Type B pancreatic cell (in vitro differentiated cells): ENCODE measurements around the gene PRKCZ. TPM values are rescaled to one million over a fixed set of nuclear protein-coding genes. Genes with fewer than 3 reads are reported as not detected.

ENCODE experiments used
- DNase-seq: peaks from one replicate; pipeline ENCODE4 v3.0.0; 2021; ENCODE audit warnings: mixed read lengths; ENCODE audit not compliant: unreplicated experiment; ENCODE audit errors: extremely low spot score
- H3K27ac Mint-ChIP-seq: 2 replicates; pipeline ENCODE4 v1.8.0; 2021; ENCODE audit warnings: mild to moderate bottlenecking, mixed read lengths
- H3K27me3 Mint-ChIP-seq: 2 replicates; pipeline ENCODE4 v1.8.0; 2021; ENCODE audit warnings: mixed read lengths
- H3K36me3 Mint-ChIP-seq: 2 replicates; pipeline ENCODE4 v1.8.0; 2021; ENCODE audit warnings: mixed read lengths
- H3K4me1 Mint-ChIP-seq: one replicate; pipeline ENCODE4 v1.8.0; 2021; ENCODE audit warnings: mixed read lengths; ENCODE audit not compliant: unreplicated experiment
- H3K4me3 Mint-ChIP-seq: 2 replicates; pipeline ENCODE4 v1.8.0; 2021; ENCODE audit warnings: mild to moderate bottlenecking, mixed read lengths
- H3K9me3 Mint-ChIP-seq: 2 replicates; pipeline ENCODE4 v1.8.0; 2021; ENCODE audit warnings: mixed read lengths
- total RNA-seq: library from RNA; stranded (reverse); gene quantifications from 2 replicates; pipeline ENCODE4 v1.2.1, GENCODE V29; 2021; ENCODE audit warnings: low replicate concordance
- TF ChIP-seq, protein P1 (sequence below): fragments of 200-600 bp; sonication (generic); conservative IDR thresholded peaks from 2 replicates; pipeline ENCODE4 v1.5.0; 2021; ENCODE audit warnings: antibody characterized with exemption, mild to moderate bottlenecking

Gene PRKCZ
- total RNA-seq, 1 donor from 2014 or later, result 33.2 TPM

DNA sequence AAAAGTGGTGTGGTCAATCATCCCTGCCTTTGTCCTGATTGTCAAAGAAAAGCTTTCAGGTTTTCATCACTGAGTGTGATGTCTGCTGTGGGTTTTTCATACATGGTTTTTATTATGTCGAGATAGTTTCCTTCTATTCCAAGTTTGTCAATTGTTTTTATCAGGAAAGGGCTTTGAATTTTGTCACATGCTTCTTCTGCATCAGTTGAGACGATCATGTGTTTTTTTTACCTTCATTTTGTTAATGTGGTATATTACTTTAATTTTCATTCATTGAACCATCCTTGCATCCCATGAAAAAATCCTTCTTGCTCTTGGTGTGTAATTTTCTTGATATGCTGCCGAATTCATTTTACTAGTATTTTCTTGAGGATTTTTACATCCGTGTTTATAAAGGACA lies 15.5 kb downstream of the PRKCZ start:
- Mint-ChIP-seq H3K4me3 (no peak overlapping the region), H3K9me3 (peaks cover 10% of the 10 kb centered on the region), H3K36me3 (peaks cover 14% of the 10 kb centered on the region), H3K27ac (no peak overlapping the region), H3K4me1 (no peaks in the 10 kb centered on the region), H3K27me3 (no peaks in the 10 kb centered on the region)
- TF ChIP-seq, protein P1, sequence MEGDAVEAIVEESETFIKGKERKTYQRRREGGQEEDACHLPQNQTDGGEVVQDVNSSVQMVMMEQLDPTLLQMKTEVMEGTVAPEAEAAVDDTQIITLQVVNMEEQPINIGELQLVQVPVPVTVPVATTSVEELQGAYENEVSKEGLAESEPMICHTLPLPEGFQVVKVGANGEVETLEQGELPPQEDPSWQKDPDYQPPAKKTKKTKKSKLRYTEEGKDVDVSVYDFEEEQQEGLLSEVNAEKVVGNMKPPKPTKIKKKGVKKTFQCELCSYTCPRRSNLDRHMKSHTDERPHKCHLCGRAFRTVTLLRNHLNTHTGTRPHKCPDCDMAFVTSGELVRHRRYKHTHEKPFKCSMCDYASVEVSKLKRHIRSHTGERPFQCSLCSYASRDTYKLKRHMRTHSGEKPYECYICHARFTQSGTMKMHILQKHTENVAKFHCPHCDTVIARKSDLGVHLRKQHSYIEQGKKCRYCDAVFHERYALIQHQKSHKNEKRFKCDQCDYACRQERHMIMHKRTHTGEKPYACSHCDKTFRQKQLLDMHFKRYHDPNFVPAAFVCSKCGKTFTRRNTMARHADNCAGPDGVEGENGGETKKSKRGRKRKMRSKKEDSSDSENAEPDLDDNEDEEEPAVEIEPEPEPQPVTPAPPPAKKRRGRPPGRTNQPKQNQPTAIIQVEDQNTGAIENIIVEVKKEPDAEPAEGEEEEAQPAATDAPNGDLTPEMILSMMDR, result no peak
- no peak for DNase-seq

DNA sequence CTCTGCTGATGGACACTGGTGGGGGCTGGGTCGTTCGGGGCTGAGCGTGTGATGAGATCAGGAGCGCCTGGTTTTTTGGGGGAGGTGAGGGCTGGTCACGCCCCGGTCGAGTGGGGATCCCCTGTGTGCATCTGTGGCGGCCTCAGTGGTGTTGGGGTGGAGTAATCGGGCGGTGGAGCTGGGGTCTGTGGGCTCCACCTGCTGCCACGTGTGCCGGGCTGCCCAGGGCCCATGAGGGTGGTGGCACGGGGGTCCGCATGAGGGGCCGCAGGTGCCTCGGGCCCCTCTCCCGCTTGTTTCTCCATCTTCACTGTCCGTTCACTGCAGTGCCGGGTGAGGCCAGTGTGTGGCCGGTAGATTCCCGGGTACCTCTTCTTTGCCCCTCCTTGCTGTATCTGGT lies 17.2 kb downstream of the PRKCZ start:
- no peaks in the 10 kb centered on the region for H3K27me3 Mint-ChIP-seq
- peaks cover 10% of the 10 kb centered on the region for H3K9me3 Mint-ChIP-seq
- no peak overlapping the region for H3K4me3 Mint-ChIP-seq
- peaks cover 4% of the 10 kb centered on the region for H3K4me1 Mint-ChIP-seq
- peaks cover 14% of the 10 kb centered on the region for H3K36me3 Mint-ChIP-seq
- DNase-seq, result no peak
- H3K27ac Mint-ChIP-seq, result no peak overlapping the region
- TF ChIP-seq, protein P1, result no peak

DNA sequence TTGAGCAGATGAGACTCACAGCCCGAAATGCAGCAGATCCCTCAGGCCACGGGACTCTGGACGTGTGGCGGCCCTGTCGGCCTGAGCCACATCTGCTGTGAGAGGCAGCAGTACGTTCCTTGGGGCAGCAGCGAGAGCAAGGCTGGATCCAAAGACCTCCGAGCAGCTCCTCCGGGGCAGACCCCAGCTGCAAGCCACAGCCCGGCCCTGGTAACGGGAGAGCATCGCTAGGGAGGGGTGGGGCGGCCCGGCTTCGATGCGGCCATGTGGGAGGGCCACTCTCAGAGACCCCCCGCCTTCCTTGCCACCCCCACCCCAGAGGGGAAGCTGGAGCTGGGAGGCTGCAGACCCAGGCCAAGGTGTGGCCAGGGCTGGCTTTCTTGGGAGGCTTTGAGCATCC lies 17.8 kb downstream of the PRKCZ start:
- Mint-ChIP-seq H3K36me3 (peaks cover 14% of the 10 kb centered on the region), H3K4me1 (peaks cover 4% of the 10 kb centered on the region), H3K9me3 (peaks cover 10% of the 10 kb centered on the region), H3K27ac (no peak overlapping the region), H3K4me3 (no peak overlapping the region), H3K27me3 (no peaks in the 10 kb centered on the region)
- TF ChIP-seq, protein P1, result no peak
- DNase-seq, result no peak

DNA sequence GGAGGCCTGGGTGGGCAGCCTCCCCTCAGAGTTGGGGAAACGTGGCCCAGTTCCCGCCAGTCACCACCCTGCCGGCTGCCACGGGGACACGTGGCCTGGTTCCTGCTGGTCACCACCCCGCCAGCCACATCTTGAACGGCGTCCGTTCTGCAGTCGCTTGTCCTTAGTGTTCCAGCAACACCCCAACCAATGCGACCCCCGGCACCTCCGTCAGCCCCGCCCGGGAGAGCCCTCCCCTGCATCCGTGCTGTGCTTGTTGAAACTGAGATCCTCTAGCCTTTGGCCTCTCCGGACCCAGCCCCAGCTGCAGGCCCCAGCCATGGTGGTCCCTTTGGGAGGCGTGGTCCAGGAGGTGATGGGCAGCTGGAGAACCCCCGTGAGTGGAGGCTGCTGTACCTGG lies 18.7 kb downstream of the PRKCZ start:
- Mint-ChIP-seq H3K9me3 (peaks cover 10% of the 10 kb centered on the region), H3K27ac (no peak overlapping the region), H3K27me3 (no peaks in the 10 kb centered on the region), H3K36me3 (peaks cover 14% of the 10 kb centered on the region), H3K4me3 (no peak overlapping the region), H3K4me1 (peaks cover 4% of the 10 kb centered on the region)
- DNase-seq, result no peak
- TF ChIP-seq, protein P1, result no peak

DNA sequence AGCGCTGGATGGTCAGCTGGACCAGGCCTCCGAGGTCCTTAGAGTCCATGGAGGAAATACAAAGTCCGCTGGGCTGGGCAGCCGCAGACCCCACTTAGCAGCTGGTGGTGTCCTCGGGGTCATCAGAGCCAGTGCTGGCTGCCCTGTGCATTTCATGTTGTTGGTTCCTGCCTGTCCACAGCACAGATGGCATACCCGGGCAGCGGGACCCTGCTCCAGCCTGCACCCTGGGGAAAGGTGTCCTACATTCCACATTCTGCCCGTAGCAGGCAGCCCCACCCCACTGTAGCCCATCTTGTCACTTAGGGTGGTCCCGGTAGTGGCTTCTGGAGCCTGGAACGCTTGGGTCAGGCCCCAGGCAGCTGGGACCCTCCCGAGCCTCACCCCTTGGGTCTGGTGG lies 19.8 kb downstream of the PRKCZ start:
- Mint-ChIP-seq H3K9me3 (peaks cover 7% of the 10 kb centered on the region), H3K27me3 (no peaks in the 10 kb centered on the region), H3K36me3 (peaks cover 12% of the 10 kb centered on the region)

More for the DNA sequence above, 19.8 kb downstream of the PRKCZ start:
- no peak for DNase-seq
- TF ChIP-seq, protein P1, result no peak
- H3K4me1 Mint-ChIP-seq, result peaks cover 4% of the 10 kb centered on the region
- H3K27ac Mint-ChIP-seq, result no peak overlapping the region
- H3K4me3 Mint-ChIP-seq, result no peak overlapping the region
